HG03108 (cell line): ENCODE results near the gene GP9.
A peak's percentile ranks its signal among the peaks of the same experiment; 100 is the strongest.
"Not testable (repeated sequence)": the region's sequence is repeated elsewhere in the genome, so short reads cannot be mapped to it uniquely, and the experiment has no call there.

Experiments used
- ATAC-seq: cut with Tn5 transposase; IDR thresholded peaks from one replicate; pipeline ENCODE4 v1.9.1; 2021; ENCODE audit warnings: moderate library complexity; ENCODE audit not compliant: unreplicated experiment

GP9 gene

GRCh38 chr3:129047553-129047839 lies 13.1 kb upstream of the GP9 start:
- no peak for ATAC-seq

- no peak for ATAC-seq
These were observed 9.9 kb upstream of the GP9 start for GRCh38 chr3:129050556-129051295.

DNA sequence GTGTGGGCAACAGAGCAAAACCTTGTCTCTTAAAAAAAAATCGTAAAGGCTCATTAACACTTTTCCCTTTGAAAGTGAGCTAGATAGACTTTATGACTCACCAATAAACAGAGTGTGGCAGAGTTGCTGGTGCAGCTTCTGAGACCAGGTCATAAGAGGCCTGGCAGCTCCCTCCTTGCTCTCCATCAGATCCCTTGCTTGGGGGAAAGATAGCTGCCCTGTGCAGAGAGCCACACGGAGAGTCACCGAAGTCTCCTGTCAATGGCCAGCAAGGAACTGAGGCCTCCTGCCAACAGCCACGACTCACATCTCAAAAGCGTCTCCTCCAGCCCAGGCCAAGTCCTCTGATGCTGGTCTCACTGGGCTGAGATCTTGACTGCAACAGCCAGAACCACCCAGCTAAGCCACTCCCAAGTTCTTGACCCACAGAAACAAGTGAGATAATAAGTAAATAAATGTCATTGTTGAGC lies 8.7 kb upstream of the GP9 start:
- ATAC-seq, result no peak

- ATAC-seq, result no peak
These were observed 7.9 kb upstream of the GP9 start for GRCh38 chr3:129052675-129053074.

DNA sequence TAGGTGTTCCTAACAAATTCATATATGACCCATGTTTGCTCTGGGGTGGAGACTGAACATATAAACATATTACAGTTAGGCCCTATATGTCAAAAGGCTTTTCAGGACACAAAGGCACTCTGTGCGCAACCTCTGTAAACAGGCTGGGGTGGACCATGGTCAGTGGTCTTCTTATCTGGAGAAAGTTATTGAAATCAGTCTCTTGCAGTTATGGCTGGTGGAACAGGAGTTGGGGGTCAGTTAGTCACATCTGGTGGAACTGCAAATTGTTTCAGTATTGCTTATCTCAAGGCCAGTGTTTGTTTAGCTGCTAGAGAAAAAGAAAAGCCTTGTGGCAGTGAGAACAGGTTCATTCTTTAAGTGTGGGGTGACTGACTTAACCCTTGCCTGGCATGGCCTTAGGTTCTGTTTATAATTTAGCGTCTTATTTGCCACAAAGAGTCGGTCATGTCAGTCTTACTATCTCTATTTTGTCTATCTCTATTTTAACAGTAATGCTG lies 5.9 kb upstream of the GP9 start:
- ATAC-seq, result no peak

GRCh38 chr3:129056451-129057173 lies 4.0 kb upstream of the GP9 start:
- ATAC-seq, result no peak

DNA sequence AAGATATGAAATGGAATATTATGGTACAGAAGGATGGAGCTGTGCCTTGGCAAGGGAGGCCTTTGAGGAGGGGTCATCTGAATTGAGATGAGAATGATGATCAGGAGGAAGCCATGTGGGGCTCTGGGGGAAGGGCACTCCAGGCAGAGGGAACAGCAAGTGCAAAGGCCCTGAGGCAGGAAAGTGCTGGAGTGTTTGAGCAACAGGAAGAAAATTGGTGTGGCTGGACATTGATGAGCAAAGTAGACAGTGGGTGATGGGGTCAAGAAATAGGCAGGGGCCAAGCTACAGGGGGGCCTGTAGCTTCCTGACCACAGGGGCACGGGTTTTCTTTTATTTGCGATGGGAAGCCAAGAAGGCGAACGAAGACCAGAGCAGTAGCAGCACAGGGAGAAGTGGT lies 3.3 kb upstream of the GP9 start:
- ATAC-seq, result no peak

- ATAC-seq, result peak; percentile 43
These were observed 2.0 kb upstream of the GP9 start for GRCh38 chr3:129058441-129059200.

DNA sequence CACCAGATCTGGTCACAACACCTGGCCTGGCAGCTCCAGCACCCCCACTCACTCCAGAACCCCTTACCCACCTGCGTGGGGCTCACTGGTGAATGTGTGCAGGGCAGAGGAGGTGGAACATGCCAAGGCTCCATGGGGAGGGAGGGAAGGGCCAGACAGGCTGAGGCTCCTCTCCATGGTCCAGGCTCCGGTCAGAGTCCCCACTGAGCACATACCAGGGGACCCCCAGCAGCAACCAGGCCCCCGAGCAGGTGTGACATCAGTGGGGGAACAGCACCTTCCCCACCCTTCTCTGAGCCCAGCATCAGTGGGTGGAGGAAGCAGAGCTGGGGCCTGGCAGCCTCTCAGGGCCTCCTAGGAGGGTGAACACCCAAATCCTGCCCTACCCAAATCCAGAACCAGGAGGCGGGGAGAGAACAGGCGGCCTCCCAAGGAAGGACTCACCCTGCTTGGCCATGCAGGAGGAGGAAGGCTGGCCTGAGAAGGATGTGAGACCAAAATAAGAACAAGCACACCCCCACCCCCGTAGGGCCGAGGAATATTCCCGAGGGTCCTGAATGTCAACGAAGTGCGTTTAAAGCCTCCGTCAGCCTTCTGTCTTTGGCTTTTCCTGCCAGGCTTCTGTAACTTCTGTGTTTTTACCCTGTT lies 1.1 kb upstream of the GP9 start:
- no peak for ATAC-seq

DNA sequence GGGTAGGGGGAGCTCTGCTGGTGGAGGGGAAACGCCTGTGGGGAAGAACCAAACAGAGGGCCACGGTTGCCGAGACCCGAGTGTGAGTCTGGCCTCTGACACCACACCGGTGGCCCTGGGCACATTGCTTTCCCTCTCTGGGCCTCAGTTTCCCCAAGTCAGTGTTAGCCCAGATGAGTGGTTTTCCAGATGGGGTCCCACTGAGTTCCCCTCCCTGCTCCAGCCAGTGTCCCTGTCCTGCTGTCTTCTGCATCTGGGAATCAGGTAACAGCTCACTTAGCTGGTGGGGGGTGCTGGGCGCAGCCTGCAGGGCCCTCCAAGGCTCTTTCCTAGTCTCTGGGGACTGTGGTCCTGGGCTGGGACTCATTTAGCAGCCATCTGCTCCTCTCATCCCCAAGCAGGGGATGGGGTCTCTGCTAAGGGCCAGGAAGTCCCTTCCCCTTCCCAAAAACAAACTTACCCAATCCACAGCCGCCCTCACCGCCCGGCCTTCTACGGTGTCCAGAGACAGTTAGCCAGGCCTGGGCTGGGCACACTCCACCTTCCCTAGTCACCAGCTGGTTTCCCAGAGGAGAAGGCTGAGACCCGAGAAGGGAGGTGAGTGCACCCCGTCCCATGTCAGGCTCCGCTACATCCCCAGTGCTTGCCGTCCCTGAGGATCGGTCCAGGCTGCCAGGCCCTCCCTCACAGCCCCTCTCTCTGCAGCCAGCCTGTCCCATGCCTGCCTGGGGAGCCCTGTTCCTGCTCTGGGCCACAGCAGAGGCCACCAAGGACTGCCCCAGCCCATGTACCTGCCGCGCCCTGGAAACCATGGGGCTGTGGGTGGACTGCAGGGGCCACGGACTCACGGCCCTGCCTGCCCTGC lies 676 bp downstream of the GP9 start:
- no peak for ATAC-seq

- no peak for ATAC-seq
These were observed 1.6 kb downstream of the GP9 start for GRCh38 chr3:129061888-129062834.

GRCh38 chr3:129063091-129063640 lies 2.6 kb downstream of the GP9 start:
- ATAC-seq, result no peak

GRCh38 chr3:129063841-129064482 lies 3.4 kb downstream of the GP9 start:
- ATAC-seq, result no peak

DNA sequence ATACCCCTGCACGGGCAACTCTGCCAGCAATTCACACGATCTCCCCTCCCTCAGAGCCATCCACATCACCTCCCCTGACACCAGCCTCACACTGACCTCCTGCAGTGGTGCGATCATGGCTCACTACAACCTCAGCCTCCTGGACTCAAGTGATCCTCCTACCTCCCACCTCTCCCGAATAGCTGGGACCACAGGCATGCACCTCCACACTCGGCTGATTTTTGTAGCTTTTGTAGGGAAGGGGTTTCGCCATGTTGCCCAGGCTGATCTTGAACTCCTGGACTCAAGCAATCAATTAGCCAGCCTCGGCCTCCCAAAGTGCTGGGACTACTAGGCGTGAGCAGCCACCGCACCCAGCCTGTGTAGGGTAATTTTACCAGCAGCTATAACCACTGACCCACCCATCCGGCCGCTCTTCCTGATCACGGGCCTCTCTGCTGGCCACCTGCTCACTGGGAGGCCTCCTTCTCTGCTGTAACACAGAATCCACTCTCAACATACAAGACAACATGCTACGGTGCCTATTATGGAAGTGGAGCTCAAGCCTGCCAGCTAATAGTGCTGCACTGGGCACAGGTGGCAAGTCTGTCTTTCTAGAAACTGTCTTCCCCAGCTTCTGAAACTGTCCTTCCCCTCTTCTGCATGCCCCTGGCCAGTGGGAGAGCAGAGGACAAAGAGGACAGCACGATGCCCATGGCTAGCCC lies 4.6 kb downstream of the GP9 start:
- ATAC-seq, result no peak

DNA sequence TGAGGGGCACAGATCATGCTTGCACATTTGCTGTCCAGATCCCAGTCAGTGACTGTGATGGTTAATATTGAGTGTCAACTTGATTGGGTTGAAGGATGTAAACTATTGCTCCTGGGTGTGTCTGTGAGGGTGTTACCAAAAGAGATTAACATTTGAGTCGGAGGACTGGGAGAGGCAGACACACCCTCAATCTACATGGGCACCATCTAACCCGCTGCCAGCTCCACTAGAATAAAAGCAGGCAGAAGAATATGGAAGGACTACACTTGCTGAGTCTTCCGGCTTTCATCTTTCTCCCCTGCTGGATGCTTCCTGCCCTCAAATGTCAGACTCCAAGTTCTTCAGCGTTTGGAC lies 5.1 kb downstream of the GP9 start:
- no peak for ATAC-seq

DNA sequence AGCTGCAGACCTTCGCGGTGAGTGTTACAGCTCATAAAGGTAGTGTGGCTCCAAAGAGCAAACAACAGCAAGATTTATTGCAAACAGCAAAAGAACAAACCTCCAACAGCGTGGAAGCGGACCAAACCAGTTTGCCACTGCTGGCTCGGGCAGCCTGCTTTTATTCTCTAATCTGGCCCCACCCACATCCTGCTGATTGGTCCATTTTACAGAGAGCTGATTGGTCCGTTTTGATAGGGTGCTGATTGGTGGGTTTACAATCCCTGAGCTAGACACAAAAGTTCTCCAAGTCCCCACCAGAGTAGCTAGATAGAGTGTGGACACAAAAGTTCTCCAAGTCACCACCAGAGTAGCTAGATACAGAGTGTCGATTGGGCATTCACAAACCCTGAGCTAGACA lies 7.1 kb downstream of the GP9 start:
- not testable (repeated sequence) for ATAC-seq

GRCh38 chr3:129068291-129068886 lies 7.8 kb downstream of the GP9 start:
- no peak for ATAC-seq
